ENCODE data around the gene BPIFB2. TPM values are rescaled to one million over a fixed set of nuclear protein-coding genes. Genes with fewer than 3 reads are reported as not detected.

BPIFB2 gene
- total RNA-seq, 4 donors from 2014 or later, result not detected

- H3K36me3 ChIP-seq, result no peaks in the 10 kb centered on the region
- H3K4me1 ChIP-seq, result no peaks in the 10 kb centered on the region
- no peak overlapping the region for H3K4me3 ChIP-seq
- H3K27me3 ChIP-seq, result no peaks in the 10 kb centered on the region
- no peaks in the 10 kb centered on the region for H3K9me3 ChIP-seq
- no peak for DNase-seq
- no peak overlapping the region for H3K27ac ChIP-seq
- TF ChIP-seq, protein P1, sequence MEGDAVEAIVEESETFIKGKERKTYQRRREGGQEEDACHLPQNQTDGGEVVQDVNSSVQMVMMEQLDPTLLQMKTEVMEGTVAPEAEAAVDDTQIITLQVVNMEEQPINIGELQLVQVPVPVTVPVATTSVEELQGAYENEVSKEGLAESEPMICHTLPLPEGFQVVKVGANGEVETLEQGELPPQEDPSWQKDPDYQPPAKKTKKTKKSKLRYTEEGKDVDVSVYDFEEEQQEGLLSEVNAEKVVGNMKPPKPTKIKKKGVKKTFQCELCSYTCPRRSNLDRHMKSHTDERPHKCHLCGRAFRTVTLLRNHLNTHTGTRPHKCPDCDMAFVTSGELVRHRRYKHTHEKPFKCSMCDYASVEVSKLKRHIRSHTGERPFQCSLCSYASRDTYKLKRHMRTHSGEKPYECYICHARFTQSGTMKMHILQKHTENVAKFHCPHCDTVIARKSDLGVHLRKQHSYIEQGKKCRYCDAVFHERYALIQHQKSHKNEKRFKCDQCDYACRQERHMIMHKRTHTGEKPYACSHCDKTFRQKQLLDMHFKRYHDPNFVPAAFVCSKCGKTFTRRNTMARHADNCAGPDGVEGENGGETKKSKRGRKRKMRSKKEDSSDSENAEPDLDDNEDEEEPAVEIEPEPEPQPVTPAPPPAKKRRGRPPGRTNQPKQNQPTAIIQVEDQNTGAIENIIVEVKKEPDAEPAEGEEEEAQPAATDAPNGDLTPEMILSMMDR (IDR thresholded peaks at IDR 0.05), result no peak
- TF ChIP-seq POLR2A (IDR thresholded peaks at IDR 0.05), result no peak
These were observed 3.4 kb downstream of the BPIFB2 start for GRCh38 chr20:33010674-33011449.

DNA sequence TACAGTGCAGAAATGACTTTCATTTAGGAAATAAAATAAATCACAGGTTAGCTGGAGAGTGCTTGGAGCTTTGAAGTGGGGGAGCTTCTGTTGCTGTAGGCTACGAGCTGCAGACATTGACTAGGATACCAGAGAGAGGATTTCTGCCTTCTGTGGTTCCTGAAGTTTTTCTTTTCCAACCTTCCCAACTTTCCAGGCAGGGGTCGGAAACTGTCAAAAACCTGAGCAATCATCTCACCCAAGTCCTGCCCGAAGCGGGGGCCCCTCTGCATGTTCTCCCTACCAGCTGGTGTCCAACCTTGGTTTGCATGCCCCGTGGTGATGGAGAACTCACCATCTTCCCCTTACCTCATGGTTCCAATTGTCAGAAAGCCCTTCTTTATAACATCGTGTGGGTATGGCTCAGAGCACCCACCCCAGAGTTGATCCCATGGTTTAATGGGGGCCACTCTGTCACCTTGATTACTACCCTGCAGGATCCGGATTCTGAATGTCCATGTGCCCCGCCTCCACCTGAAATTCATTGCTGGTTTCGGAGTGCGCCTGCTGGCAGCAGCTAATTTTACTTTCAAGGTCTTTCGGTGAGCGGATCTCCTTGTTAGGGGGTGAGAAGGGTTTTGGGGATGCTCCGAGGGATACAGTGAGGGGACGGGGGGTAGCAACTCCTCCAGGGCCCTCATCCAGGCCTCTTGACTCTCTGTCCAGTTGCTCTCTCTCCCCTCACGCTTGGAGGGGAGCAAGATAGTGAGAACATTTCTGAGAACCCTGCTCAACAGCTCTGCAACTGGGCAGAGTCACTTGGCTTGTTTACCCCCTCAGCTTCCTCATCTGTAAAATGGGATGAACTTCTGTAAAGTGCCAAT, 5.1 kb downstream of the BPIFB2 start:
- Histone ChIP-seq H3K36me3 (no peaks in the 10 kb centered on the region), H3K27ac (no peak overlapping the region), H3K9me3 (no peaks in the 10 kb centered on the region), H3K27me3 (no peaks in the 10 kb centered on the region), H3K4me3 (no peak overlapping the region), H3K4me1 (no peaks in the 10 kb centered on the region)
- no peak for TF ChIP-seq POLR2A (IDR thresholded peaks at IDR 0.05)
- TF ChIP-seq, protein P1 (IDR thresholded peaks at IDR 0.05), result no peak
- peak in 1 of 3 donors; percentile 5 for DNase-seq

GRCh38 chr20:33013701-33014326, 6.3 kb downstream of the BPIFB2 start:
- H3K4me1 ChIP-seq, result no peaks in the 10 kb centered on the region
- H3K27me3 ChIP-seq, result no peaks in the 10 kb centered on the region
- no peaks in the 10 kb centered on the region for H3K9me3 ChIP-seq
- H3K27ac ChIP-seq, result no peak overlapping the region
- no peaks in the 10 kb centered on the region for H3K36me3 ChIP-seq
- no peak for TF ChIP-seq POLR2A (IDR thresholded peaks at IDR 0.05)
- TF ChIP-seq, protein P1 (IDR thresholded peaks at IDR 0.05), result no peak
- no peak overlapping the region for H3K4me3 ChIP-seq
- DNase-seq, result peak in 1 of 3 donors; percentile 21

- no peaks in the 10 kb centered on the region for H3K27me3 ChIP-seq
- H3K36me3 ChIP-seq, result no peaks in the 10 kb centered on the region
- H3K4me1 ChIP-seq, result no peaks in the 10 kb centered on the region
- H3K27ac ChIP-seq, result no peak overlapping the region
- no peak overlapping the region for H3K4me3 ChIP-seq
- TF ChIP-seq, protein P1 (IDR thresholded peaks at IDR 0.05), result no peak
- TF ChIP-seq POLR2A (IDR thresholded peaks at IDR 0.05), result no peak
- DNase-seq, result no peak
- H3K9me3 ChIP-seq, result no peaks in the 10 kb centered on the region
These were observed 7.0 kb downstream of the BPIFB2 start for GRCh38 chr20:33014336-33015113.

DNA sequence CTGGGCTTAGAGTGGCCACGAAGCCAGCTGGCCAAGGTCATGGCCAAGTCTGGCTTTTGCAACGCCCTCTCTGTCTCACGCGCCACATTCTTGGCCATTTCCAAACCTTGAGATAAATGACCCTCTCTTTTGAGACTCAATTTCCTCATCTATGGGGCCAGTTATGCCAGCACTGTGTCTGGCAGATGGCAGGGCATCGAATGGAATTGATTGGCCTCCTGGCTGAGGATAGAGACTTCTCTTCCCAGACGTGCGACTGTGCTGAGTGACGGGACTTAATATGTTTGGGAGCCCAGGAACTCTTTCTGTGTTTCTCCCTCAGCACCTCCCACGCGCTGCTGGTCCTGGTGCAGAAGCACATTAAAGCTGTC, 7.6 kb downstream of the BPIFB2 start:
- Histone ChIP-seq H3K27me3 (no peaks in the 10 kb centered on the region), H3K27ac (no peak overlapping the region), H3K4me3 (no peak overlapping the region), H3K36me3 (no peaks in the 10 kb centered on the region), H3K4me1 (no peaks in the 10 kb centered on the region), H3K9me3 (no peaks in the 10 kb centered on the region)
- DNase-seq, result no peak
- no peak for TF ChIP-seq POLR2A (IDR thresholded peaks at IDR 0.05)
- TF ChIP-seq, protein P1 (IDR thresholded peaks at IDR 0.05), result no peak
